IPS-11a (cell line): ENCODE measurements around the gene ANKS3.
"Not testable (repeated sequence)": the region's sequence is repeated elsewhere in the genome, so short reads cannot be mapped to it uniquely, and the experiment has no call there.

Experiments used
- H3K4me3 ChIP-seq: one replicate; pipeline ENCODE4 v1.5.1; 2013; ENCODE audit warnings: low read depth, low read length, control low read depth

The ANKS3 gene

DNA sequence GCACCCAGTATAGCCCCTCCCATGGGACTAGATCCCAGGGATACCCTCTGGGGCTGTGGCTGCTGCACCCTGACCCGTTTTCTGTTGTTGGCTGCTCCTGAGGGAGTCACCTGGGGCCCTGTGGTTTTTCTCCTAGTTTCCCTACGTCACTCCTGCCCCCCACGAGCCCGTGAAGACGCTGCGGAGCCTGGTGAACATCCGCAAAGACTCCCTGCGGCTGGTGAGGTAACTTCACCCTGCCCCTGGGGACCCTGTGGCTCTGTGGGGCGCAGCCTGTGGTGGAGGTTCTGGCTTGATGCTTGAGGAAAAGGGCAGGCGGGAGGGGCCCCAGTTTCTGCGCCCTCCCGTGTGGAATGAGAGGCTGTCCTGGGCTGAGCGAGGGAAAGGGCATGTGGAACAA, 82.2 kb downstream of the ANKS3 start:
- no peak overlapping the region for H3K4me3 ChIP-seq

DNA sequence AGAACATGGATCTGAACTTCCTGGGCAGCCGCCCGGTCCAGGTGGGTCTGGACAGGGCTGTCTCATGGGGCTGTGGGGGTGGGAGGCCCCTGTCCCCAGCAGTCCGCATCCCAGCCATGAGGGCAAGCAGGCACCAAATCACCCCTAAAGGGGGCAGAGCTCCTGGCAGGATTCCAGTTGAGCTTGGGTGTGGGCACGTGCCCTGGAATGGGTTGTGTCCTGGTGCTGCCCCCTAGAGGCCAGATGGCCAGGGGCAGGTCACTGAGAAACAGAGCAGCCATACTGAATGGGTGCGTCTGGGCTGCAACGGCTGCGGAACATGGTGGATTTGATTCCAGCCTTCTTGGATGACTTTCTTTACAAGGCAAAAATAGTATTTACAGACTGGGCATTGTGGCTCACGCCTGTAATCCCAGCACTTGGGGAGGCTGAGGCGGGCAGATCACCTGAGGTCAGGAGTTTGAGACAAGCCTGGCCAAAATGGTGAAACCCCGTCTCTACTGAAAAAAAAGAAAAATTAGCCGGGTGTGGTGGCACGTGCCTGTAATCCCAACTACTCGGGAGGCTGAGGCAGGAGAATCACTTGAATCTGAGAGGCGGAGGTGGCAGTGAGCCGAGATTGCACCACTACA, 83.5 kb downstream of the ANKS3 start:
- not testable (repeated sequence) for H3K4me3 ChIP-seq

DNA sequence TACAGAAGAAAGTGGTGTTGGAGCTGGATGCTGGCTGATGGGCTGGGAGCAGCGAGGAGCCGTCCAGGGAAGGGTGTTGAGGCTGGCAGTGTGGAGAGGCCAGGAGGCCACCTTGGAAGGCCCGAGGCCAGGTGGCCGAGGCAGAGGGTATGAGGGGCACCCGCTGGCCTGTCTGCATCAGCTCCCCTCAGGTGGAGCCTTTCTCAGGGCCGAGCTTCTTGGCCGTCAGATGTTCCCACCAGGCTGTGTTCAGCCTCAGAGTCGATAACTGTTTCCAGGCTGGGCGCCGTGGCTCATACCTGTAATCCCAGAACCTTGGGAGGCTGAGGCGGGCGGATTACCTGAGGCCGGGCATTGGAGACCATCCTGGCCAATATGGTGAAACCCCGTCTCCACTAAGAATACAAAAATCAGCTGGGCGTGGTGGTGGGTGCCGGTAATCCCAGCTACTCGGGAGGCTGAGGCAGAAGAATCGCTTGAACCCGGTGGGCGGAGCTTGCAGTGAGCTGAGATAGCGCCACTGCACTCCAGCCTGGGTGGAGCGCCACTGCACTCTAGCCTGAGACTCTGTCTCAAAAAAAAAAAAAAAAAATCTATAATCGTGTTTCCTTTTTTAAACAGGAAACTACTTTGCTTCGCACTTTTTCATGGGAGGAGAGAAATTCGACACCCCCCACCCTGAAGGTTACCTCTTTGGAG, 84.2 kb downstream of the ANKS3 start:
- no peak overlapping the region for H3K4me3 ChIP-seq

DNA sequence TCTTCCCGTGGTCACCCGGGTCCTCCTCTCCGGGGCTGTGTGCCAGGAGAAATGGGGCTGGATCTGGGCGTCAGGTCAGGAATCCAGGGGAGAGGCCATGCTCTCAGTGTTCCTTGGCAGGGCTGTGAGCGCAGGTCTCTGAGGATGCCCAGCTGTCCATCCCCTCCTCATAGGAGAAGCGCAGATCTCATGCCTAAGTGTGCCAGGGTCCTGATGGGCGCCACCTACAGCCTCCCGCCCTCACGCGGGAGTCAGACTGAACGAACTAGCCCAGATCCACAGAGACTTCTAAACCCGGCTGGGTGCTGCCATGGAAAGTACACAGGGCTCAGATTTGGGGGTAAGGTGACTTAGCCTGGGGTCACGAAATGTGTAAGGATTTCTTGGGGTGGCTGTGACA, 85.2 kb downstream of the ANKS3 start:
- no peak overlapping the region for H3K4me3 ChIP-seq

DNA sequence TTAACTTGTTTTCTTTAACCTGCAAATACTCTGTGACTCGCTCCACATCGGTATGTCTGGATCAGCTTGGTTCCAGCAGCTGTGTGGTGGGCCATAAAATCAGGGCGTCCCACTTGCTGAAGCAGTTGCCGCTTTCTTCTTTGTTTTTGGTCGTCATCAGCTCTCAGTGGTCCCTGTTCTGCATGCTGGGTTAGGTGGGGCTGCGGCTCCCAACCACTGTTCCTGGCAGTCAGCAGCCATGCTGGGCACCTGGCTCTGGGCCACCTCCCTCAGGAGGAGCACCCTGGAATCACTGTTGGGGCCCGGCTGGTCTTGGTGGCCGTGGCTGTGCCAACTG, 86.5 kb downstream of the ANKS3 start:
- no peak overlapping the region for H3K4me3 ChIP-seq

DNA sequence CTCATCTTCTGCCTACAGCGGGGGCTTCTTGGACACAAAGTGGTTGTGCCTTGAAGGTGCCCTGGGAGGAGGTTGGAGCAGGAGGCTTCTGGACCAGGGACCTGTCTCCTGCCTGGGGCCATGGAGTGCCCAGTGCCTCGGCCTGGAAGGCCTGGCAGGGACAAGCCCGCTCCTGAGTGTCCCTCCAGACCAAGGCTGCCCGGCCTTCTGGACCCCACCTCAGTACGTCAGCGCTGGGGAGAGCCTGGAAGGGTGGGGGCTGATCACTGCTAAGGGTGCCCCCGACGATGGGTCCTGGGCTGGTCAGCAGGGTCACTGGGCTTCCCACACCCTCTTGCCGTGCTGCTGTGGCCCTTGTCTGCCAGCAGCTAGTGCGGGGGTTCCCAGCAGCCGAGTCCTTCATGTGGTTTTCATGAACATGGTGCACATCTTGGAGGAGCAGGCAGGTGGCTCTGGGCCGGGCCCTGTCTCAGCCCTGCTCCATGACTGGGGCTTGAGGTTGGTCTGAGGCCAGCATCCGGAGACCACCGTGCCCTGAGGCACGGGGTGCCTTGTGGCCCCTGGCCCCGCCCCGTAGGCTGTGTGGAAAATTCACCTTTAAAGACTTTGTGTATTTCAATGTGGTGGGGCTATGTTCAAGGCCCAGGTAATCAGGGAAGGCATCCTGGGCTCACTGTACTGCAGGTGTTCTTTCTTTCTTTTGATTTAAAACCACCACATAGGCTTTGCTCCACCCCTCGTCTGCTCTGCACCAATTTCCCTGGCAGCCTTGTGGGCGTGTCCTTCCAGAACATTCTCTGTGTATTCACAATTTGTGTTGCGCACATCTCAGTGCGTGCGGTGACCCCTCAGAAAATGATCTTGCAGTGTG, 87.1 kb downstream of the ANKS3 start:
- H3K4me3 ChIP-seq: no peak overlapping the region
